ENCODE data around the gene PRKACA. TPM values are rescaled to one million over a fixed set of nuclear protein-coding genes. Genes with fewer than 3 reads are reported as not detected.

The PRKACA gene
- total and polyA plus RNA-seq, 2 donors (not counting 3 experiments of a cell fraction or from before 2014, with no cell fraction given) = 44.2 to 97.5 TPM

DNA sequence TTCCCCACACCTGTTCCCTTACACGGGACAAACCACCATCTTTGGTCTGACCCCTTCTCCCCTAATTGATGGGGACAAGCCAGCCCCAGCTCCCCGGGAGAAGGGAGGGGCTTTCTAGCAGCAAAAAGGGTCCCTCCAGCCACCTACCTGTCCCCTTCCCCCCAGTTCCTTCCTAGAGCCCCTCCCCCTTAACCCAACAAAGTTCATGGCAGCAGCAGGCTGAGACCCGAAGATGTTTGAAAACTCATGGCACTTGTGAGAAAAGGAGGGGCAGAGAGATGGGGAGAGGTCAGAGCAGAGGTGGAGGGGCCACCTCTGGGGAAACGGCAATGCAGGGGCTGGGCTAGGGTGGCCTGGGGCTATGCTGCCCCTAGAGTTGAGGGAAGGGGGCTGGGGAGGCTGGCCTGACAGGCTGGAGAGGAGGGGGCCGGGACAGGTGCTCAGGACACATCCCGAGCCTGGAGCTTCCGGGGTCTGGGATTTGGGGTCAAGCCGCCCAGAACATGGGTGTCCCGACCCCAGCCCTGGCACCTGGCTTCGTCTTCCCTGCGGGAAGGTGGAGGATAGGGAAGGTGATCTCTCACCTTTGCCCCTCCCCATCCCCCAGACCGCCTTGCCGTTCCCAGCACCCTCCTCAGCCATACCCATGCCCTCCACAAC, 31.3 kb upstream of the PRKACA start:
- no TSS peak for BruUV-seq (replicated peaks)
- peak overlapping the region; percentile 48 for H3K9ac ChIP-seq (replicated peaks; ENCODE audit: extremely low read depth, insufficient read depth, low read length)
- peak overlapping the region; percentile 7 for H3K4me2 ChIP-seq (ENCODE audit: insufficient read depth, low read length)
- no peaks in the 10 kb centered on the region for H3K79me2 ChIP-seq (ENCODE audit: control insufficient read depth, insufficient read depth, low read length)
- peak overlapping the region; percentile 25 for H2AFZ ChIP-seq (ENCODE audit: low read depth, low read length)
- H3K9me3 ChIP-seq (replicated peaks; ENCODE audit: control insufficient read depth, insufficient read depth, low read length) = no peaks in the 10 kb centered on the region
- POLR2A ChIA-PET = no interaction called here
- no peaks in the 10 kb centered on the region for H3K9me1 ChIP-seq (replicated peaks; ENCODE audit: control insufficient read depth, extremely low read depth, insufficient read depth, low read length)
- peaks cover 24% of the 10 kb centered on the region for H3K4me1 ChIP-seq (ENCODE audit: control insufficient read depth, extremely low read depth, insufficient read depth, low read length)
- peaks cover 0 to 3% of the 10 kb centered on the region in 2 experiments for H3K36me3 ChIP-seq (ENCODE audit: control insufficient read depth in 2 of 2, extremely low read depth in 1 of 2, insufficient read depth in 2 of 2, low read length in 2 of 2)
- H3K4me3 ChIP-seq (replicated peaks in 1 of 3; ENCODE audit: insufficient read depth in 1 of 3, low read depth in 1 of 3, low read length in 3 of 3) = no peak overlapping the region
- CTCF ChIA-PET = interaction anchor here (0.5 to 3.8 kb wide), 21 partner anchors 9 to 324 kb away, joined by 3 to 43 read pairs (median 5); partner anchors contain the start of genes ASF1B, MISP3 and PKN1
- dilution Hi-C loops (cut with MboI; ENCODE audit: extremely low pct_ligation_motif_present, low sequenced_read_pairs) = no loop called here
- TF ChIP-seq JUN (IDR thresholded peaks at IDR 0.05; ENCODE audit: borderline replicate concordance, insufficient read depth, insufficient read length, low read depth) (no peak), FOS (IDR thresholded peaks at IDR 0.05; ENCODE audit: borderline replicate concordance, insufficient read depth, low read length) (no peak), POLR2AphosphoS5 (IDR thresholded peaks at IDR 0.05; ENCODE audit: insufficient read depth, low read depth, low read length) (no peak), EZH2 (IDR thresholded peaks at IDR 0.05; ENCODE audit: borderline replicate concordance, low read depth, low read length, severe bottlenecking) (no peak), POLR2A (IDR thresholded peaks at IDR 0.05; ENCODE audit: low read depth, low read length) (no peak)
- FAIRE-seq (peak; percentile 59), DNase-seq (ENCODE audit: low read depth, low spot score) (no peak)
- H3K27me3 ChIP-seq (ENCODE audit: control insufficient read depth in 2 of 2, insufficient read depth in 2 of 2, low read length in 2 of 2) = no peaks in the 10 kb centered on the region
- H4K20me1 ChIP-seq (replicated peaks; ENCODE audit: control insufficient read depth, extremely low read depth, insufficient read depth, low read length) = no peaks in the 10 kb centered on the region
- peak overlapping the region; percentile 43 for H3K27ac ChIP-seq (ENCODE audit: insufficient read depth, low read depth, low read length)
- intact Hi-C loops (cut with micrococcal nuclease) = loop anchor here (1.0 to 5.0 kb wide), 6 partner anchors 12 to 323 kb away; no protein-coding TSS in a partner anchor

All from endothelial cell of umbilical vein (primary cell).